ENCODE results near the gene SASS6.
A peak's percentile ranks its signal among the peaks of the same experiment; 100 is the strongest.
"Not testable (repeated sequence)": the region's sequence is repeated elsewhere in the genome, so short reads cannot be mapped to it uniquely, and the experiment has no call there.

Gene SASS6

GRCh38 chr1:100076319-100076718 lies 56.4 kb downstream of the SASS6 start:
- no peak for DNase-seq

DNA sequence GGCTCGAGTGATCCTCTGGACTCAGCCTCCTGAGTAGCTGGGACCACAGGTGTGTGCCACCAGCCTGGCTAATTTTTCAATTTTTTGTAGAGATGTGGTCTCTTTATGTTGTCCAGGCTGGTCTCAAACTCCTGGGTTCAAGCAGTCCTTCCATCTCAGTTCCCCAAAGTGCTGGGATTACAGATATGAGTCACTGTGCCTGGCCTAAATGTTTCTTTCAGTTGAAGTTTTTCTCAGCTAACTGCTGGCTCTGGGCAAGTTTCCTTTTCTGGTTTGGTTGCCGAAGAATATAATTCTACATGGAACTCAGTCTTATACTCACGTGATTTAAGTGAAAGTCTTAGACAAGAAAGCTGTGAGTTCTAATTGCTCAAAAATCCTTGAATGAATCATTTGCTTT lies 57.0 kb downstream of the SASS6 start:
- ATAC-seq (no peak), DNase-seq (no peak)
- Mint-ChIP-seq H3K4me1 (peaks cover 16% of the 10 kb centered on the region), H3K27me3 (no peaks in the 10 kb centered on the region), H3K36me3 (ENCODE audit: low read depth) (peaks cover 58% of the 10 kb centered on the region), H3K9me3 (no peaks in the 10 kb centered on the region), H3K27ac (peak overlapping the region; percentile 49), H3K4me3 (no peak overlapping the region)

More at GRCh38 chr1:100076319-100076718, 56.4 kb downstream of the SASS6 start:
- no peak for ATAC-seq
- no peak overlapping the region for H3K27ac Mint-ChIP-seq
- H3K4me3 Mint-ChIP-seq = no peak overlapping the region
- H3K36me3 Mint-ChIP-seq (ENCODE audit: low read depth) = peaks cover 54% of the 10 kb centered on the region
- H3K4me1 Mint-ChIP-seq = peaks cover 16% of the 10 kb centered on the region
- no peaks in the 10 kb centered on the region for H3K27me3 Mint-ChIP-seq
- no peaks in the 10 kb centered on the region for H3K9me3 Mint-ChIP-seq

GRCh38 chr1:100074604-100075395 lies 57.9 kb downstream of the SASS6 start:
- H3K27me3 Mint-ChIP-seq = no peaks in the 10 kb centered on the region
- H3K36me3 Mint-ChIP-seq (ENCODE audit: low read depth) = peaks cover 65% of the 10 kb centered on the region
- peaks cover 19% of the 10 kb centered on the region for H3K4me1 Mint-ChIP-seq
- ATAC-seq (no peak), DNase-seq (no peak)
- no peaks in the 10 kb centered on the region for H3K9me3 Mint-ChIP-seq
- H3K4me3 Mint-ChIP-seq = no peak overlapping the region
- peak overlapping the region; percentile 57 for H3K27ac Mint-ChIP-seq

DNA sequence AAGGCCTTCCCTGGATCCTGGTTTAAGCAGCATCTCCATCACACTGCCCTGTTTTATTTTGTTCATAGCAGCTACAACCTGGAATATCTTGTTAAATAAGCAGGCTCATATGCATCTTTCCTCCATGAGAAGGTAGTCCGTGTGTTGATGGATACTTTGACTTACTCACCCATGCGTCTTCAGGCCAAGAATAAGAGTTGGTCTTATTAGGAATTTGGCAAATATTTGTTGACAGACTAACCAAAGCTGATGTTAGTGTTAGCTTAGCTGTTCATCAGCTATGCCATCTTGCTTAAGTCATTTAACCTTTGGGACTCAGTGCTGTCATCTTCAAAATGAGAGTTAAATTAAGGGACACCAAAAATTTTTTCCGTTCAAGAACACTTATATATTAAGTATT lies 59.2 kb downstream of the SASS6 start:
- Mint-ChIP-seq H3K4me3 (no peak overlapping the region), H3K36me3 (ENCODE audit: low read depth) (peaks cover 64% of the 10 kb centered on the region), H3K27me3 (no peaks in the 10 kb centered on the region), H3K9me3 (no peaks in the 10 kb centered on the region), H3K4me1 (peaks cover 19% of the 10 kb centered on the region), H3K27ac (peak overlapping the region; percentile 4)
- no peak for ATAC-seq
- no peak for DNase-seq

- H3K4me1 Mint-ChIP-seq = peaks cover 15% of the 10 kb centered on the region
- no peaks in the 10 kb centered on the region for H3K27me3 Mint-ChIP-seq
- DNase-seq = no peak
- ATAC-seq = no peak
- H3K4me3 Mint-ChIP-seq = no peak overlapping the region
- peak overlapping the region; percentile 40 for H3K27ac Mint-ChIP-seq
- H3K9me3 Mint-ChIP-seq = no peaks in the 10 kb centered on the region
- peaks cover 72% of the 10 kb centered on the region for H3K36me3 Mint-ChIP-seq (ENCODE audit: low read depth)
These were observed 62.4 kb downstream of the SASS6 start for GRCh38 chr1:100070201-100070939.

DNA sequence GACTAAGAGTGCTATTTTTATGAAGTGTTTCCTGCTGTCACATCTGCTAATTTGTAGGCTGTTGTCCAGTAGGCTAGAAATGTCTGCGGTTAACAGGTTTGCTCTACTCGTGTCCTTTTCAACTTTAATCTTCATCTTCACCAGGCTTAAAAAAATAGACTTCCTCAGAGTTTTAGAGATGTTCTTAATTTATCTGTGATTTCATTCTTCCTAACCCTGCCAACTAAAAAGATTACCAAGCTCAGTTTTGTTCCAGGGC lies 66.8 kb downstream of the SASS6 start:
- ATAC-seq = no peak
- Mint-ChIP-seq H3K27me3 (no peaks in the 10 kb centered on the region), H3K36me3 (ENCODE audit: low read depth) (peaks cover 59% of the 10 kb centered on the region), H3K4me1 (peaks cover 18% of the 10 kb centered on the region), H3K27ac (peak overlapping the region; percentile 84), H3K4me3 (no peak overlapping the region), H3K9me3 (no peaks in the 10 kb centered on the region)
- DNase-seq = no peak

DNA sequence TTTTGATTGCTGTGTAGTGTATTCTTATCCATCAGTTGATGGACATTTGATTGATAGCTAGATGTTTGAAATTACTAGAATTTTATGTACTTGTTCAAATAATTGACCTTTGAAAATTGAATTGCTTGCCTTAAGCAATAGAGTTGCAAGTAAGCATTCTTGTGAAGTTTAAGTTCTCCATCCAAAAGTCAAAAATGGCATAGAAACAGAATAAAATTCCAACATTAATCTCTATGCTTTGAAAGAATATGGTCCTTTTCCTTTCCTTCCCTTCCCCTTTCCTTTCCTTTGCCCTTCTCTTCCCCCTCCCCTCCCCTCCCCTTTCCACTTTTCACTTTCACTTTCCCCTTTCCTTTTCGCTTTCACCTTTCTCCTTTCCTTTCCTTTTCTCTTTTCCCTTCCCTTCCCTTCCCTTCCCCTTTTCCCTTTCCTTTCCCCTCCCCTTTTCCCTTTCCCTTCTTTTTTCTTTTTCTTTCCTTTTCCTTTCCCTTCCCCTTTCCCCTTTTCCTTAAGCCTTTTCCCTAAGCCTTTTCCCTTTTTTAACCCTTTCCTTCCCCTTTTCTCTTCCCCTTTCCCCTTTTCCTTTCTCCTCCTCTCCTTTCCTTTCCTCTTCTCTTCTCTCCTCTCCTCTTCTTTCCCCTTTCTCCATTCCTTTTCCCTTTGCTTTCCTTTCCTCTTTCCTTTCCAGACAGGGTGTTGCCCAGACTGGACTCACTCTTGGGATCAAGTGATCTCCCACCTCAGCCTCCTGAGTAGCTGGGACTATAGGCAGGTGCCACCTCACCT lies 67.4 kb downstream of the SASS6 start:
- H3K27me3 Mint-ChIP-seq = no peaks in the 10 kb centered on the region
- peak overlapping the region; percentile 84 for H3K27ac Mint-ChIP-seq
- DNase-seq (no peak), ATAC-seq (no peak)
- peaks cover 60% of the 10 kb centered on the region for H3K36me3 Mint-ChIP-seq (ENCODE audit: low read depth)
- H3K4me3 Mint-ChIP-seq = no peak overlapping the region
- H3K9me3 Mint-ChIP-seq = no peaks in the 10 kb centered on the region
- H3K4me1 Mint-ChIP-seq = peaks cover 18% of the 10 kb centered on the region

DNA sequence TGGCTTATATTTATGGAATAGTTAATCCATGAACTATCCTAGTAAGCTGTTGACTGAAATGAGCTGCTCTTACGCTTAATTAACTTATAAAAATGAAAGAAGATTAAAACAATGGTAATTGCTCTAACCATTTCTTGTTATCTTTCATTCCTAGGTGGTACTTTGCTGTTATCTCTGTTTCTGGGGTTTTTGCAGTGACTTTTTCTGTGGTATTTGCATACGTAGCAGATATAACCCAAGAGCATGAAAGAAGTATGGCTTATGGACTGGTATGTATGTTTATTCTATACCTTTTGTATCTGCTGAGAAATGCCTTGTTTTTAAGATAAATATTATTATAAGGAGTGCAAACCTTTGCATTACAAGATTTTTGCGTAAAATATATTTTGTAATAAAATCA lies 71.0 kb downstream of the SASS6 start:
- no peaks in the 10 kb centered on the region for H3K9me3 Mint-ChIP-seq
- H3K36me3 Mint-ChIP-seq (ENCODE audit: low read depth) = peaks cover 48% of the 10 kb centered on the region
- H3K27ac Mint-ChIP-seq = no peak overlapping the region
- H3K27me3 Mint-ChIP-seq = no peaks in the 10 kb centered on the region
- H3K4me3 Mint-ChIP-seq = no peak overlapping the region
- DNase-seq (no peak), ATAC-seq (no peak)
- H3K4me1 Mint-ChIP-seq = peaks cover 16% of the 10 kb centered on the region

GRCh38 chr1:100053727-100054126 lies 79.0 kb downstream of the SASS6 start:
- H3K9me3 Mint-ChIP-seq = no peaks in the 10 kb centered on the region
- H3K36me3 Mint-ChIP-seq (ENCODE audit: low read depth) = peaks cover 36% of the 10 kb centered on the region
- no peak for DNase-seq
- peaks cover 27% of the 10 kb centered on the region for H3K4me1 Mint-ChIP-seq
- no peak for ATAC-seq
- H3K4me3 Mint-ChIP-seq = no peak overlapping the region
- no peak overlapping the region for H3K27ac Mint-ChIP-seq
- no peaks in the 10 kb centered on the region for H3K27me3 Mint-ChIP-seq

DNA sequence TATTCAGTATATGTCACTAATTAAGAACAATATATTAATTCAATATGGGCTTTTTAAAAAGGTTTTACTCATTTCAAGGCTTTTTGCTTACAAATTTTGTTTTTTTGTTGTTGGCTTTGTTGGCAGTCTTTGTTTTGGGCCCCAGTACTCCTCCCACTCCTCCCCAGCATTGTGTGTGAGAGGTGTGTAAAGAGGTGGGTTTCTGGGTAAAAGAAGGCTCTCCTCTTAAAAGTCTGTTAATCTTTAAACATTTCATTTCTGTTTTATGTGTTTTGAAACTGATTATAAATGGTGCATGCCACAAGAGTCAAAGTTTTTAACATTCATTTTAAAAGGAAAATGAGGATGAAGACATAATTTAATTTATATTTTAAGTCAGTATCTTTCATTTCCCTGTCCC lies 79.6 kb downstream of the SASS6 start:
- Mint-ChIP-seq H3K4me3 (no peak overlapping the region), H3K36me3 (ENCODE audit: low read depth) (peaks cover 39% of the 10 kb centered on the region), H3K9me3 (no peaks in the 10 kb centered on the region), H3K27ac (no peak overlapping the region), H3K27me3 (no peaks in the 10 kb centered on the region), H3K4me1 (peaks cover 33% of the 10 kb centered on the region)
- ATAC-seq (no peak), DNase-seq (no peak)

DNA sequence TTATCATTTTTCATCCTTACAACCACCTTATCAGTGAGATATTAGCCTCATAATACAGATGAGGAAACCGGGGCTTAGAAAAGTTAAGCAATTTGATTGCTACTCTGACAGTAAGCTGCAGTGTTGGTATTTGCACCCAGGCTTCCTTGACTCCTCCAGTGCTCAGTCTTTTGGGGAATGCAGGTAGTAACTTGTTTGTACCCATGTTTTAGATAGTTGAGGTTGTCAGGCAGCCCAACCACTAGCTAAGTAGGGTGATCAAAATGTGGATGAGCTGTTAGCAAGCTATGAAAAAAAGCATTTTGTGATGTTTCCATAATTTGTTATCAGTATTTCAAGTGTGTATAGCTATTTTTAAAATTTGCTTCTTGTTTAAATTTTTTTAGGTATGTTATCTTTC lies 80.8 kb downstream of the SASS6 start:
- Mint-ChIP-seq H3K27me3 (no peaks in the 10 kb centered on the region), H3K4me3 (no peak overlapping the region), H3K36me3 (ENCODE audit: low read depth) (peaks cover 36% of the 10 kb centered on the region), H3K4me1 (peaks cover 46% of the 10 kb centered on the region), H3K27ac (no peak overlapping the region), H3K9me3 (no peaks in the 10 kb centered on the region)
- ATAC-seq (no peak), DNase-seq (no peak)

GRCh38 chr1:100051401-100051800 lies 81.3 kb downstream of the SASS6 start:
- H3K27me3 Mint-ChIP-seq = no peaks in the 10 kb centered on the region
- DNase-seq (no peak), ATAC-seq (no peak)
- H3K36me3 Mint-ChIP-seq (ENCODE audit: low read depth) = peaks cover 32% of the 10 kb centered on the region
- no peaks in the 10 kb centered on the region for H3K9me3 Mint-ChIP-seq
- H3K4me1 Mint-ChIP-seq = peaks cover 51% of the 10 kb centered on the region
- H3K4me3 Mint-ChIP-seq = no peak overlapping the region
- no peak overlapping the region for H3K27ac Mint-ChIP-seq

GRCh38 chr1:100050139-100050538 lies 82.6 kb downstream of the SASS6 start:
- Mint-ChIP-seq H3K27me3 (no peaks in the 10 kb centered on the region), H3K27ac (peak overlapping the region; percentile 64), H3K4me1 (peaks cover 59% of the 10 kb centered on the region), H3K9me3 (no peaks in the 10 kb centered on the region), H3K36me3 (ENCODE audit: low read depth) (peaks cover 29% of the 10 kb centered on the region), H3K4me3 (no peak overlapping the region)
- no peak for ATAC-seq
- no peak for DNase-seq

- Mint-ChIP-seq H3K4me1 (peaks cover 79% of the 10 kb centered on the region), H3K4me3 (peak overlapping the region; percentile 61), H3K36me3 (ENCODE audit: low read depth) (peaks cover 40% of the 10 kb centered on the region), H3K27ac (peak overlapping the region; percentile 77)
- H3K9me3 Mint-ChIP-seq, ATAC-seq, DNase-seq, H3K27me3 Mint-ChIP-seq: not testable (repeated sequence)
These were observed 85.5 kb downstream of the SASS6 start for GRCh38 chr1:100047235-100047708.

DNA sequence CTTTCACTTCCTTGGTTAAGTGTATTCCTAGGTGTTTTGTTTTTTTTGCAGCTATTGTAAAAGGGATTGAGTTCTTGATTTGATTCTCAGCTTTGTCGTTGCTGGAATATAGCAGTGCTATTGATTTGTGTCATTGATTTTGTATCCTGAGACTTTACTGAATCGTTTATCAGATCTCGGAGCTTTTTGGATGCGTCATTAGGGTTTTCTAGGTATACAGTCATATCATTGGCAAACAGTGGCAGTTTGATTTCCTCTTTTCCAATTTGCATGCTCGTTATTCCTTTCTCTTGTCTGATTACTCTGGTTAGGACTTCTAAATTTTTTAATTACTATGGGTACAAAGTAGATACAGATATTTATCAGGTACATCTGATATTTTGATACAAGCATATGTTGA lies 87.5 kb downstream of the SASS6 start:
- no peak for ATAC-seq
- Mint-ChIP-seq H3K27me3 (no peaks in the 10 kb centered on the region), H3K36me3 (ENCODE audit: low read depth) (peaks cover 38% of the 10 kb centered on the region), H3K4me3 (no peak overlapping the region), H3K27ac (no peak overlapping the region), H3K9me3 (no peaks in the 10 kb centered on the region), H3K4me1 (peaks cover 90% of the 10 kb centered on the region)
- DNase-seq = no peak

Data from activated naive CD8-positive, alpha-beta T cell treated with anti-CD3 and anti-CD28 coated beads, Interleukin-2, amount 50 U/mL, for 24 hours (primary cell).